Esophagus squamous epithelium (tissue), 4 donors: ENCODE results near the gene KCNMA1.

ENCODE experiments used
- CTCF ChIP-seq, 6 experiments: fragments of 450-650 bp in 4 of 6; fragments of 200-600 bp in 2 of 6; sonication (generic) in 2 of 6; IDR thresholded peaks; one replicate each; pipeline ENCODE4 v1.5.1; 2016 to 2019; ENCODE audit warnings: antibody characterized with exemption in 6 of 6, mild to moderate bottlenecking in 4 of 6, moderate library complexity in 4 of 6
- POLR2A ChIP-seq, 4 donors: fragments of 450-650 bp; IDR thresholded peaks; one replicate each; pipeline ENCODE4 v1.6.1; 2017; ENCODE audit warnings: antibody characterized with exemption in 4 of 4, mild to moderate bottlenecking in 4 of 4, moderate library complexity in 3 of 4

GRCh38 chr10:77560471-77560870 is 77.1 kb downstream of the KCNMA1 start:
- TF ChIP-seq CTCF (IDR thresholded peaks at IDR 0.05) (no peak), POLR2A (IDR thresholded peaks at IDR 0.05) (no peak)
